Brain pericyte (primary cell): ENCODE results near the gene CYP19A1.
"Not testable (repeated sequence)": the region's sequence is repeated elsewhere in the genome, so short reads cannot be mapped to it uniquely, and the experiment has no call there.

Source experiments
- DNase-seq: peaks from one replicate; pipeline ENCODE4 v3.0.0-alpha.2; 2012; ENCODE audit warnings: low read depth, low spot score

The CYP19A1 gene

GRCh38 chr15:51298620-51299019 is 39.8 kb downstream of the CYP19A1 start:
- no peak for DNase-seq

- DNase-seq, result no peak
Observed at GRCh38 chr15:51290720-51291119, 47.7 kb downstream of the CYP19A1 start.

- DNase-seq, result no peak
Observed at GRCh38 chr15:51289290-51289689, 49.1 kb downstream of the CYP19A1 start.

GRCh38 chr15:51288143-51289065 is 50.0 kb downstream of the CYP19A1 start:
- no peak for DNase-seq

GRCh38 chr15:51286816-51287215 is 51.6 kb downstream of the CYP19A1 start:
- no peak for DNase-seq

GRCh38 chr15:51285399-51285798 is 53.0 kb downstream of the CYP19A1 start:
- no peak for DNase-seq

GRCh38 chr15:51284871-51285270 is 53.5 kb downstream of the CYP19A1 start:
- no peak for DNase-seq

GRCh38 chr15:51283026-51283425 is 55.4 kb downstream of the CYP19A1 start:
- DNase-seq, result no peak

GRCh38 chr15:51282241-51282640 is 56.2 kb downstream of the CYP19A1 start:
- DNase-seq, result not testable (repeated sequence)

GRCh38 chr15:51281368-51281967 is 56.9 kb downstream of the CYP19A1 start:
- no peak for DNase-seq

- DNase-seq, result no peak
Observed at GRCh38 chr15:51280838-51281237, 57.6 kb downstream of the CYP19A1 start.

- DNase-seq, result no peak
Observed at GRCh38 chr15:51279391-51279790, 59.0 kb downstream of the CYP19A1 start.

GRCh38 chr15:51277101-51277500 is 61.3 kb downstream of the CYP19A1 start:
- DNase-seq, result no peak

GRCh38 chr15:51274956-51275355 is 63.4 kb downstream of the CYP19A1 start:
- no peak for DNase-seq

GRCh38 chr15:51270706-51271105 is 67.7 kb downstream of the CYP19A1 start:
- no peak for DNase-seq

- DNase-seq, result no peak
Observed at GRCh38 chr15:51269496-51269895, 68.9 kb downstream of the CYP19A1 start.

- DNase-seq, result no peak
Observed at GRCh38 chr15:51267703-51268083, 70.7 kb downstream of the CYP19A1 start.

- DNase-seq, result no peak
Observed at GRCh38 chr15:51267051-51267702, 71.2 kb downstream of the CYP19A1 start.

- DNase-seq, result no peak
Observed at GRCh38 chr15:51266656-51267050, 71.7 kb downstream of the CYP19A1 start.

GRCh38 chr15:51265037-51265555 is 73.3 kb downstream of the CYP19A1 start:
- DNase-seq, result no peak

- DNase-seq, result no peak
Observed at GRCh38 chr15:51263726-51264125, 74.7 kb downstream of the CYP19A1 start.

GRCh38 chr15:51263116-51263515 is 75.3 kb downstream of the CYP19A1 start:
- no peak for DNase-seq
